H9 (cell line): ENCODE measurements around the gene MAGEB17. TPM values are rescaled to one million over a fixed set of nuclear protein-coding genes. Genes with fewer than 3 reads are reported as not detected.

ENCODE experiments used
- DNase-seq: peaks from one replicate; pipeline ENCODE4 v3.0.0-alpha.2; 2017
- H2AFZ ChIP-seq: one replicate; pipeline ENCODE4 v1.6.1; 2013; ENCODE audit warnings: mild to moderate bottlenecking, low read length, control low read depth, moderate library complexity
- H2AK5ac ChIP-seq: 2 replicates; pipeline ENCODE4 v1.6.1; 2013; ENCODE audit warnings: low read length, control low read depth, mixed read lengths; ENCODE audit not compliant: insufficient read length
- H2BK120ac ChIP-seq: one replicate; pipeline ENCODE4 v1.6.1; 2013; ENCODE audit warnings: low read depth, mild to moderate bottlenecking, low read length, control low read depth, inconsistent platforms; ENCODE audit not compliant: poor library complexity, severe bottlenecking
- H2BK12ac ChIP-seq: 2 replicates; pipeline ENCODE4 v1.6.1; 2013; ENCODE audit warnings: low read length, control low read depth, mixed read lengths, low read depth; ENCODE audit not compliant: insufficient read length
- H2BK15ac ChIP-seq: 2 replicates; pipeline ENCODE4 v1.6.1; 2013; ENCODE audit warnings: low read depth, low read length, control low read depth
- H2BK20ac ChIP-seq: one replicate; pipeline ENCODE4 v1.6.1; 2013; ENCODE audit warnings: low read depth, mild to moderate bottlenecking, low read length, control low read depth, inconsistent platforms; ENCODE audit not compliant: poor library complexity, severe bottlenecking
- H2BK5ac ChIP-seq: 2 replicates; pipeline ENCODE4 v1.6.1; 2013; ENCODE audit warnings: low read length, control low read depth, mixed read lengths; ENCODE audit not compliant: insufficient read length
- H3K14ac ChIP-seq: 2 replicates; pipeline ENCODE4 v1.6.1; 2013; ENCODE audit warnings: low read length, control low read depth; ENCODE audit not compliant: insufficient read depth
- H3K18ac ChIP-seq: 2 replicates; pipeline ENCODE4 v1.6.1; 2013; ENCODE audit warnings: low read depth, mild to moderate bottlenecking, mixed read lengths, low read length, control low read depth; ENCODE audit not compliant: insufficient read length
- H3K23ac ChIP-seq: 2 replicates; pipeline ENCODE4 v1.6.1; 2013; ENCODE audit warnings: low read length, control low read depth, mixed read lengths, low read depth; ENCODE audit not compliant: insufficient read length
- H3K23me2 ChIP-seq: 2 replicates; pipeline ENCODE4 v1.6.1; 2013; ENCODE audit warnings: low read depth, mild to moderate bottlenecking, mixed read lengths, low read length, control low read depth; ENCODE audit not compliant: insufficient read length, poor library complexity, severe bottlenecking
- H3K27ac ChIP-seq: 2 replicates; pipeline ENCODE4 v1.5.1; 2013; ENCODE audit warnings: low read length, control low read depth, mixed read lengths, low read depth; ENCODE audit not compliant: insufficient read length
- H3K27me3 ChIP-seq: 2 replicates; pipeline ENCODE4 v1.6.1; 2013; ENCODE audit warnings: low read length, control low read depth, inconsistent platforms; ENCODE audit not compliant: insufficient read depth
- H3K4ac ChIP-seq: 2 replicates; pipeline ENCODE4 v1.6.1; 2013; ENCODE audit warnings: low read depth, mild to moderate bottlenecking, control low read depth, inconsistent platforms, low read length, moderate library complexity
- H3K4me1 ChIP-seq: 2 replicates; pipeline ENCODE4 v1.6.1; 2013; ENCODE audit warnings: low read length, control low read depth, inconsistent platforms; ENCODE audit not compliant: insufficient read depth
- H3K4me2 ChIP-seq: 2 replicates; pipeline ENCODE4 v1.6.1; 2013; ENCODE audit warnings: low read length, control low read depth, mixed read lengths; ENCODE audit not compliant: insufficient read length, insufficient read depth
- H3K56ac ChIP-seq: 2 replicates; pipeline ENCODE4 v1.6.1; 2013; ENCODE audit warnings: low read depth, mild to moderate bottlenecking, mixed read lengths, low read length, control low read depth; ENCODE audit not compliant: insufficient read length
- H3K79me1 ChIP-seq: 2 replicates; pipeline ENCODE4 v1.6.1; 2013; ENCODE audit warnings: low read depth, mild to moderate bottlenecking, moderate library complexity, low read length, control low read depth, inconsistent platforms; ENCODE audit not compliant: insufficient read depth, poor library complexity, severe bottlenecking
- H3K79me2 ChIP-seq: 2 replicates; pipeline ENCODE4 v1.6.1; 2013; ENCODE audit warnings: low read length, control low read depth, inconsistent platforms; ENCODE audit not compliant: insufficient read depth
- H3K9ac ChIP-seq: 2 replicates; pipeline ENCODE4 v1.6.1; 2013; ENCODE audit warnings: low read length, control low read depth, mixed read lengths; ENCODE audit not compliant: insufficient read length; ENCODE audit errors: extremely low read depth
- H3K9me3 ChIP-seq: one replicate; pipeline ENCODE4 v1.6.1; 2013; ENCODE audit warnings: low read depth, low read length, inconsistent platforms; ENCODE audit not compliant: control insufficient read depth
- H3T11ph ChIP-seq: one replicate; pipeline ENCODE4 v1.6.1; 2013; ENCODE audit warnings: mild to moderate bottlenecking, low read length, control low read depth, inconsistent platforms
- H4K20me1 ChIP-seq: one replicate; pipeline ENCODE4 v1.6.1; 2013; ENCODE audit not compliant: control insufficient read depth, insufficient read length, insufficient read depth
- H4K5ac ChIP-seq: 2 replicates; pipeline ENCODE4 v1.6.1; 2013; ENCODE audit warnings: low read depth, mild to moderate bottlenecking, mixed read lengths, low read length, control low read depth; ENCODE audit not compliant: insufficient read length
- H4K8ac ChIP-seq: replicated peaks from 2 replicates; pipeline ENCODE4 v1.6.1; 2013; ENCODE audit warnings: low read length, control low read depth, mixed read lengths, low read depth; ENCODE audit not compliant: insufficient read length
- H4K91ac ChIP-seq: 2 replicates; pipeline ENCODE4 v1.6.1; 2013; ENCODE audit warnings: low read depth, mild to moderate bottlenecking, moderate library complexity, mixed read lengths, low read length, control low read depth; ENCODE audit not compliant: insufficient read length
- H3K27ac Mint-ChIP-seq, 3 experiments: 2 replicates in 2 of 3; 3 replicates in 1 of 3; pipeline ENCODE4 v1.8.0; 2020 to 2021; ENCODE audit warnings: mixed read lengths in 3 of 3, mild to moderate bottlenecking in 1 of 3, moderate library complexity in 1 of 3
- H3K27me3 Mint-ChIP-seq: 2 replicates; pipeline ENCODE4 v1.8.0; 2021; ENCODE audit warnings: low read depth, mild to moderate bottlenecking, moderate library complexity, mixed read lengths
- H3K36me3 Mint-ChIP-seq, 3 experiments: 2 replicates in 2 of 3; 3 replicates in 1 of 3; pipeline ENCODE4 v1.8.0; 2020 to 2021; ENCODE audit warnings: low read depth in 3 of 3, mixed read lengths in 3 of 3; ENCODE audit not compliant: insufficient read depth in 1 of 3
- H3K4me1 Mint-ChIP-seq, 2 experiments: 2 replicates each; pipeline ENCODE4 v1.8.0; 2020; ENCODE audit warnings: mixed read lengths in 2 of 2
- H3K4me3 Mint-ChIP-seq, 2 experiments: 2 replicates in 1 of 2; 3 replicates in 1 of 2; pipeline ENCODE4 v1.8.0; 2020 to 2021; ENCODE audit warnings: mild to moderate bottlenecking in 2 of 2, mixed read lengths in 2 of 2, moderate library complexity in 1 of 2
- H3K9me3 Mint-ChIP-seq, 2 experiments: 2 replicates in 1 of 2; 3 replicates in 1 of 2; pipeline ENCODE4 v1.8.0; 2020; ENCODE audit warnings: mild to moderate bottlenecking in 2 of 2, mixed read lengths in 2 of 2, moderate library complexity in 1 of 2
- WGBS: extraction: QIAGEN DNeasy Blood & Tissue Kit; methylation state at CpG from one replicate; pipeline ENCODE4 v1.1.7; 2013; ENCODE audit warnings: missing lambda C conversion rate, low lambda C conversion rate, mixed read lengths; ENCODE audit not compliant: insufficient read length; ENCODE audit errors: extremely low coverage; 5-methylcytosine and 5-hydroxymethylcytosine counted together
- total RNA-seq: library from RNA; stranded (reverse); gene quantifications from 2 replicates; pipeline ENCODE4 v1.2.1, GENCODE V29; 2021
- TF ChIP-seq, protein P1 (sequence below): fragments of 200-600 bp; sonication (generic); conservative IDR thresholded peaks from 3 replicates; pipeline ENCODE4 v1.8.0; 2021; ENCODE audit warnings: antibody characterized with exemption, mild to moderate bottlenecking

MAGEB17 gene
- total RNA-seq, 1 experiment from 2014 or later, result 0.74 TPM

DNA sequence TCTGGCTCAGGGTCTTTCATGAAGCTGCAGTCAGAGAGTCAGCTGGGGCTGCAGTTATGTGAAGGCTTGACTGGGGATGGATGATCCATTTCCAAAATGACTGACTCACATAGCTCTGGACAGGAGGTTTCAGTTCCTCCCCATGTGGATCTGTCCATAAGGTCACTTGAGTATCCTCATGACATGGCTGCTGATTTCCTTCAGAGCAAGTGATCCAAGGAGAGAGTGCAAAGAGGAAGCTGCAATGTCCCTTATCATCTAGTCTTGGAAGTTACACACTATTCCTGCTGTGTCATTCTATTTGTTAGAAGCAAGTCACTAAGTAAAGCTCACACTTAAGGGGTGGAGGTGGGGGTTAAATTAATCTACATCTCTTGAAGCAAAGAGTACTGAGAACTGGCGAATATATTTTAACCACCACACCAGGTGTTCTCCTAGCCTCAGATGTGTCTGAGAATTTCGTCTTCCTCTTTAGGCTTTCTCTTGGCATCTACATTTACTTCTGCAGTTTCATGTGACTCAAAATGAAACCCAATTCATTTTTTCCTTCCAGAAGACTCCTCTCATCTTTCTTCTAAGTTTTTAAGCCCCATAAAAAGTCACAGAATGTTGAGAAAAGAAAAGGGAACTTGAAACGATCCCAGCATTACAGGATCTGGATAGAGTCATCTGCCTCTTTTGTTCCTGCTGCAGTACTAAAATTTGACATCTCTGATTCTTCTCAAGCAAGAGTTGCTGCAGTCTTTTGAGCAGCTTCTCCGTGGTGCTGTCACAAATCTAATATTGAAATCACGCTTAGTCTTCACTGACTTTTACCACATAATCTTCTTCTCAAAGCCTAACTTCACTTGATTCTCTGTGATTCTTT lies 47.7 kb upstream of the MAGEB17 start:
- H3K9me3 Mint-ChIP-seq, result peaks cover 28 to 33% of the 10 kb centered on the region in 2 experiments
- H3K4me1 Mint-ChIP-seq, result peaks cover 22 to 31% of the 10 kb centered on the region in 2 experiments
- WGBS, result no CpG with 5 or more reads among the region's 5 CpGs
- Histone ChIP-seq H3K4me2 (no peak overlapping the region), H2BK15ac (no peak overlapping the region), H3T11ph (no peak overlapping the region), H2AK5ac (no peak overlapping the region), H3K14ac (no peak overlapping the region), H2BK20ac (no peak overlapping the region), H2BK120ac (no peak overlapping the region), H3K23me2 (no peaks in the 10 kb centered on the region), H4K8ac (no peak overlapping the region), H3K9ac (no peak overlapping the region), H3K56ac (no peak overlapping the region), H3K23ac (no peak overlapping the region), H3K27me3 (no peaks in the 10 kb centered on the region), H4K91ac (no peak overlapping the region), H3K18ac (no peak overlapping the region), H3K4me1 (peaks cover 2% of the 10 kb centered on the region; the same call in 1 of the 2 replicates), H4K5ac (no peak overlapping the region), H3K9me3 (peaks cover 6% of the 10 kb centered on the region), H3K4ac (no peak overlapping the region), H4K20me1 (no peaks in the 10 kb centered on the region), H2AFZ (no peak overlapping the region), H2BK12ac (no peak overlapping the region), H3K79me1 (no peaks in the 10 kb centered on the region), H3K27ac (no peak overlapping the region), H2BK5ac (no peak overlapping the region), H3K79me2 (peaks cover 9% of the 10 kb centered on the region)
- peaks cover 23 to 39% (median 35%) of the 10 kb centered on the region in 3 experiments for H3K36me3 Mint-ChIP-seq
- no peak for DNase-seq
- H3K27ac Mint-ChIP-seq, result no peak overlapping the region; a peak in 1 of 7 replicates
- TF ChIP-seq, protein P1, sequence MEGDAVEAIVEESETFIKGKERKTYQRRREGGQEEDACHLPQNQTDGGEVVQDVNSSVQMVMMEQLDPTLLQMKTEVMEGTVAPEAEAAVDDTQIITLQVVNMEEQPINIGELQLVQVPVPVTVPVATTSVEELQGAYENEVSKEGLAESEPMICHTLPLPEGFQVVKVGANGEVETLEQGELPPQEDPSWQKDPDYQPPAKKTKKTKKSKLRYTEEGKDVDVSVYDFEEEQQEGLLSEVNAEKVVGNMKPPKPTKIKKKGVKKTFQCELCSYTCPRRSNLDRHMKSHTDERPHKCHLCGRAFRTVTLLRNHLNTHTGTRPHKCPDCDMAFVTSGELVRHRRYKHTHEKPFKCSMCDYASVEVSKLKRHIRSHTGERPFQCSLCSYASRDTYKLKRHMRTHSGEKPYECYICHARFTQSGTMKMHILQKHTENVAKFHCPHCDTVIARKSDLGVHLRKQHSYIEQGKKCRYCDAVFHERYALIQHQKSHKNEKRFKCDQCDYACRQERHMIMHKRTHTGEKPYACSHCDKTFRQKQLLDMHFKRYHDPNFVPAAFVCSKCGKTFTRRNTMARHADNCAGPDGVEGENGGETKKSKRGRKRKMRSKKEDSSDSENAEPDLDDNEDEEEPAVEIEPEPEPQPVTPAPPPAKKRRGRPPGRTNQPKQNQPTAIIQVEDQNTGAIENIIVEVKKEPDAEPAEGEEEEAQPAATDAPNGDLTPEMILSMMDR, result no peak
- H3K27me3 Mint-ChIP-seq, result no peaks in the 10 kb centered on the region; the same call in 1 of the 2 replicates
- no peak overlapping the region for H3K4me3 Mint-ChIP-seq
